SH-SY5Y (cell line): ENCODE data around the gene GRIK2.

ENCODE experiments used
- GATA2 ChIP-seq: IDR thresholded peaks from 2 replicates; pipeline ENCODE4 v1.6.1; 2011; ENCODE audit warnings: mild to moderate bottlenecking, low read depth, low read length
- GATA3 ChIP-seq: IDR thresholded peaks from 2 replicates; pipeline ENCODE4 v1.6.1; 2011; ENCODE audit warnings: low read depth, mild to moderate bottlenecking, low read length, moderate library complexity

DNA sequence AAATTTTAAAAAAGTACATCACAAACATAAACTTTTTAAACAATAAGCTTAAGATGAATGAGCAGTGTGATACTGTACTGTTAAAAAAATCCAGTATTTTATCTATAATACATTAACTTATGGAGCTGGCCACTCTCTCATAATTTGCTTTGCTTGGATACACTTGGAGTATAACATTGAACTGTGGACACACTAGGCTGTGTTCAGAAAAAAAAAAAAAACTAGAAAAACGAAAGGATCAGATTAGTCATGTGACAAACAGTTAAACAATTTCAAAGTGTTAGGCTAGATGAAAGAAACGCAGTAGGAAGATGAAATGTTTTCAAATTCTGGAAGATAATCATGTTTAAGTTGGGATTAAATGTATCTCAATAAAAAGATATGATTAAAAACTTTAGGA lies 220.0 kb downstream of the GRIK2 start:
- TF ChIP-seq GATA2 = no peak
- no peak for TF ChIP-seq GATA3
